SHP77 (cell line): ENCODE results near the gene DHRS11.
"Not testable (repeated sequence)": the region's sequence is repeated elsewhere in the genome, so short reads cannot be mapped to it uniquely, and the experiment has no call there.

ENCODE experiments used
- DNase-seq, 2 experiments: peaks; one replicate each; lab custom pipeline; 2025; lab: John Stamatoyannopoulos, UW

The DHRS11 gene

DNA sequence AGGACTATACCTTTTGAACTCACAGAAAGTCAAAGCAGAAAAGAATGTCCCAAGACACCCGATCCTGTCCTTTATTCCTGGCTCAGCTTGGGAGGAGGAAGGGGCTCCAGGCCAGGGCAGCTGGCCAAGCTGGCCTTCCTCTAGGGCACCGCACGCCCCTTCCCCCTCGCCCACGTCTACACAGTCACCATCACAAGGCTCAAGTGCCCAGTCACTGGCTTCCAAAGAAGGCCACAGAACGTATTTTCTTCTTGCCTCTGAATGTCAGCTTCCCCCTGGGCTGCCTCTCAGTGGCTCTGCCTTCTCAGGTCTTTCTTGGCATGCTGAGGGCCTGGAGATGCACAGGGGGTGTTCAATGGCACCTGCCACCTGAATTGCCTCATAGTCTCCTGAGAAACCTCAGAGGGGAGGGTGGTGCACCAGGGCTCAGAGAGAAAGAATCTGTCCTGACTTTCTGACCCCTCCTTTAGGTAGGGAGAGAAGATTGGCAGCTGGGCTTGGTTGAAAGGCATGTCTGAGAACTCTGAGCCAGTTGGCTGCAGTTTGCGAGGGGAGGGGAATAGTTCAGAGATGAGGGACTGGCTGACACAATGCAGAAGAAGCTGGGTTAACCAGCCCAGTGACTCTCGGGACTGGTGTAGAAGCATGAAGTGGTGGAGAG lies 2.1 kb downstream of the DHRS11 start:
- no peak for DNase-seq

DNA sequence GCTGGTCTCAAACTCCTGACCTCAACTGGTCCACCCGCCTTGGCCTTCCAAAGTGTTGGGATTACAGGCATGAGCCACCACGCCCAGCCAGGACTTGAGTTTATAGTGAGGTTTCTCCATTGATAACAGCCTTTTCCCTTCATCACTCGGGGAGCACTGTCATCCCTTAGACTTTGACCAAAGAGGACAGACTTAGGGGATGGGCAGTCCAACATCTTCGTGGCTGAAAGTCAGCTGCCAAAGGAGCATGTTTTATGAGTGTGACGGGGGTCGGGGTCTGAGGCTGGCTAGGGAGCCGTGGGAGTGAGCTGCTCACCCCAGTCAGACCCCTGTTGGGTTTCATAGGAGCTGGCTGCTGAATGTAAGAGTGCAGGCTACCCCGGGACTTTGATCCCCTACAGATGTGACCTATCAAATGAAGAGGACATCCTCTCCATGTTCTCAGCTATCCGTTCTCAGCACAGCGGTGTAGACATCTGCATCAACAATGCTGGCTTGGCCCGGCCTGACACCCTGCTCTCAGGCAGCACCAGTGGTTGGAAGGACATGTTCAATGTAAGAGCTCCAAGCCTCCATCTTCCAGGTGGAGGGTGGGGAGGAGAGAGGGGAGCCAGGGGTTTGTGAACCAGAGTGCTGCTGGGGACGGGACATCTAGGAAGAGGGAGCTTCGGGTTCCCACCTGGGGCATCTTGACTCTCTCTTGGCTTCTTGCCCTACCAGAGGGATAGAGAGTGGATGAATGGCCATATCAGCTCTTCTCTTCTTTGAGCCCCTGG lies 3.1 kb downstream of the DHRS11 start:
- DNase-seq: no peak

DNA sequence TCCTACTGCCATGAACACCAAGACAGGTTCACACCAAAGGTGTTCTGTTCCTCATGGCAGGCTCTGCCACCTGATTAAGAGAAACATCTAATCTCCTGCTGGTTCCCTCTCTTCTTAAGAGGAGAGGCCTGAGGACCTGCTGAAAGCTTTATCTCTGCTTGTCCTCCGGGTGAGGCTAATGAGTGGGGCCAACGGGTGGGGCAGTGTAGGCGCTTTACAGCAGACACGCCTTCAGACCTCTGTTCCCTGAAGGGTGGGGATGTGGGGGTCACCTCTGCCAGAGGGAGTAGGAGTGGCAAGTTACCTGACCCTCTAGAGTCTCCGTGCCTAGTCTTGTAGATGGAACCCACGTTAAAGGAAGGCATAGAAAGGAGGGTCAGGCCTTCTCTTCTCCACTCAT lies 5.5 kb downstream of the DHRS11 start:
- DNase-seq: no peak

GRCh38 chr17:36597866-36598777 lies 6.4 kb downstream of the DHRS11 start:
- no peak for DNase-seq

- no peak for DNase-seq
Observed at GRCh38 chr17:36598951-36599401, 7.3 kb downstream of the DHRS11 start.

- no peak for DNase-seq
Observed at GRCh38 chr17:36599546-36600250, 8.0 kb downstream of the DHRS11 start.

- DNase-seq: no peak
Observed at GRCh38 chr17:36600465-36600864, 8.8 kb downstream of the DHRS11 start.

GRCh38 chr17:36600936-36601302 lies 9.2 kb downstream of the DHRS11 start:
- DNase-seq: no peak

- DNase-seq: peak; percentile 84 to 93
Observed at GRCh38 chr17:36601303-36602029, 9.8 kb downstream of the DHRS11 start, which contains the start of gene MRM1. Gene MRM1, plus strand, starts transcription at chr17:36601583. Its CDS starts 228 bp downstream, at chr17:36601811.

DNA sequence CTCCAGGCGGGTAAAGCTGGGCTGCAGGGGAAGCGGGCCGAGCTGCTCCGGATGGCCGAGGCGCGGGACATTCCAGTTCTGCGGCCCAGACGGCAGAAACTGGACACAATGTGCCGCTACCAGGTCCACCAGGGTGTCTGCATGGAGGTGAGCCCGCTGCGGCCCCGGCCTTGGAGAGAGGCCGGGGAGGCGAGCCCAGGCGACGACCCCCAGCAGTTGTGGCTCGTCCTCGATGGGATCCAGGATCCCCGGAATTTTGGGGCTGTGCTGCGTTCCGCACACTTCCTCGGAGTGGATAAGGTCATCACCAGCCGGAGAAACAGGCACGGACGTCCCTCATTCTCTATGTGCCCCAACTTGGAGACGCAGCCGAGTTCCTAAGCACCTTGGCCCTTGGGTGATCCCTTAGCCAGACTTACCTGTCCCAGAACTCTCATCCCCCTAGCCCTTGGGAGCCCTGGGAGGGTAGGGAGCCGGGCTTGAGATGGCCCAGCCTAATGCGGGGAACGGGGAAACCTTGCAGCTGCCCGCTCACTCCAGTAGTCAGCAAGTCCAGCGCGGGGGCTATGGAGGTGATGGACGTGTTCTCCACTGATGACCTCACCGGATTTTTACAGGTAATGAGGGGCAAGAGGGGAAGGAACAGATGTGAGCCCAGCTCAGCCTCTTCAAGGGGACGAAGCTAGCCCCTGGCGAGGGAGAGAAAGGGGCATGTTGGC lies 10.5 kb downstream of the DHRS11 start:
- no peak for DNase-seq

DNA sequence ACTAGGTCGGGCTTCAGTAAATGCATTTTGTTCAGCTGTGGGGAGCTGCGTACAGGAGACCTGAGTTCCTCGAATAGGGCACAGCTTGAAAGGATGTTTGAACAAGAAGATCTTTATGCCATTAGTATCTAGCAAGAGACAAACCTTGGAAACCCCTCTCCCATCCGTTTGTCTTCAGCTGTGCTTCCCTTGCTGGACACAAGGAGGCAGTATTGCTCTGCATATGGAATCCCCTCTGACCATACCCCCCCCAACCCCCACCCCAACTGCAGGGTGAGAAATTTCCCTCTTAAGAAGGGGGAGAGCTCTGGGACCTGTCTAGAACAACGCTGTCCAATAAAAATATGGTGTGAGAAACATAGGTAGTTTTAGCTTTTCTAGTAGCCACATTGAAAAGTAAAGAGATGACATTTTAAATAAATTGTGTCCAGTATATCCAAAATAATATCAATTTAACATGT lies 11.3 kb downstream of the DHRS11 start:
- DNase-seq: peak; percentile 50 to 57

GRCh38 chr17:36605028-36605427 lies 13.3 kb downstream of the DHRS11 start:
- not testable (repeated sequence) for DNase-seq

DNA sequence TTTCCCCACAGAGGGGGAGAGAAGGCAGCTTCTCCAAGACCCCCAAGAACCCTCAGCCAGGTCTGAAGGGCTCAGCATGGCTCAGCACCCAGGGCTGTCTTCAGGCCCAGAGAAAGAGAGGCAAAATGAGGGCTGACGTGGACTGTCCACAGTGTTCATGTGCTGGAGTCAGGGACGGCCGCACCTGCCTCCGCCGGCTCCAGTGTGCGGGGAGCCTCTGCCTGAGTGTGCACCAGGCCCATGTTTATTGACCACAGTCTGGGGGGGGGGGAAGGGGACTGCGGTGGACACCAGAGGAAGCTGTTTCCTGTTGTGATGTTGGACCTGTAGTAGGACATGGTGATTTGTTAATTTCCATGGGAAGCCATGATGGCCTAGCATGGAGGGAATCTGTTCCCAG lies 16.6 kb downstream of the DHRS11 start:
- DNase-seq: peak; percentile 36 to 58

DNA sequence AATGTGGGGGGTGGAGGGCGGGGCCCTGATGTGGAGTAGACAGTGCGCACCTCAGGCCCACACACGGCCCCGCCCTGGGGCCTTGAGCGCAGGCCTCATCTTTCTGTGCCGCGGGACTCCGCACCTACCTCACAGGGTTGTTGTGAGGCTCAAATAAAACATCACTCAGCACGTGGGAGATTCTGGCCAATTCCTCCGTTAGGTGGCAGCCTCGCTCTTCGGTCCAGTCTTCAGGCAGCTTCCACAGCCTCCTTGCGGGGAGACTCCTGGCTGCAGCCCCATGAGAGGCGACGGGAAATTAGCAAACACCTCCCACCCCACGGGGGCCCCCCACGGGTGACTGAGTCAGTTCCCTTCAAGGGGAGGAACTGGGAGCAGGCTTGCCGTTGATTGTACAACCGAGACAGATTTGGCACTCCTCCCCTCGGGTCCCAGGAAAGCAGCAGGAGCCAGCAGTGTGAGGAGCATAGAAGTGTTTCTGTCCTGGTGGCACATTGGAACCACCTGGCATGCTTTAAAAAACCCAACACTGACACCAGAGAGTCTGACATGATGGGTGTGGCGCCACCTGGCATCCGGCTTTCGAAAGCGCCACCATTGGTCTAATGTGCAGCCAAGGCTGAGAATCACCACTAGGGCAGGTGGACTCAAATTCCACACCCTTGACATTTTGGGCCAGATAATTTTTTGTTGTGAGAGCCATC lies 17.3 kb downstream of the DHRS11 start:
- DNase-seq: peak; percentile 56 to 72

DNA sequence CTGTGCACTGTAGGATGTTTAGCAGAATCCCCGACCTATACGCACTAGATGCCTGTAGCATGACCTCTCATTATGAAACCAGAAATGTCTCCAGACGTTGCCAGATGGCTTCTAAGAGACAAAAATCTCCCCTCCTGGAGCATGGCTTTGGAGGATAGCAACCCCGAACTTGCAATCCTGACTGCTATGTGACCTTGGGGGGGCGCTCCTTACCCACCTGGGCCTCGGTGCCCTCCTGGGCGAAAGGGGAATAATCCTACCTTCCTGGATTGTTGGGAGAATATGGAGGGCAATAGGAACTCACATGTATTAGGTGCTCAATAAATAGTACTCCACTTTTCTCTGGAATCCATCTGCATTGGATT lies 17.8 kb downstream of the DHRS11 start:
- DNase-seq: no peak

DNA sequence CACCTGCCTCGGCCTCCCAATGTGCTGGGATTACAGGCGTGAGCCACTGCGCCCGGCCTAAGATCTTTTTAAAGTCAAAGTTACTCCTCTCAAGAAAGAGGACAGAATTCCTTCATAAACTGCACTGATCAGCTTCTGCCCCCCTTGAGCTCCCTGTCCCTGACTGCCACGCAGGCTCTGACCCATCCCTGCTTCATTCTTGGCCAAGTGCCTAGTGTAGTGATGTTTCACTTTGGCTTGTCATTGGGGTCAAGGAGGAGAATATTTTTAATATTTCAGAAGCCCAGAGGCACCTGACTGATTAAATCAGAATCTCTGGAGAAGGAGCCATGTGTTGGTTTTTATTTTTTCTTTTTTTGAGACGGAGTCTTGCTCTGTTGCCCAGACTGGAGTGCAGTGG lies 18.8 kb downstream of the DHRS11 start:
- no peak for DNase-seq

- no peak for DNase-seq
Observed at GRCh38 chr17:36611345-36612072, 19.8 kb downstream of the DHRS11 start.

GRCh38 chr17:36612323-36612722 lies 20.6 kb downstream of the DHRS11 start:
- DNase-seq: no peak

- DNase-seq: no peak
Observed at GRCh38 chr17:36613155-36613554, 21.5 kb downstream of the DHRS11 start.
